ENCODE measurements around the gene PRKCE. TPM values are rescaled to one million over a fixed set of nuclear protein-coding genes. Genes with fewer than 3 reads are reported as not detected.

Gene PRKCE
- polyA plus RNA-seq, 1 of the 3 experiments (the other 2 are of a cell fraction): 16.3 TPM

DNA sequence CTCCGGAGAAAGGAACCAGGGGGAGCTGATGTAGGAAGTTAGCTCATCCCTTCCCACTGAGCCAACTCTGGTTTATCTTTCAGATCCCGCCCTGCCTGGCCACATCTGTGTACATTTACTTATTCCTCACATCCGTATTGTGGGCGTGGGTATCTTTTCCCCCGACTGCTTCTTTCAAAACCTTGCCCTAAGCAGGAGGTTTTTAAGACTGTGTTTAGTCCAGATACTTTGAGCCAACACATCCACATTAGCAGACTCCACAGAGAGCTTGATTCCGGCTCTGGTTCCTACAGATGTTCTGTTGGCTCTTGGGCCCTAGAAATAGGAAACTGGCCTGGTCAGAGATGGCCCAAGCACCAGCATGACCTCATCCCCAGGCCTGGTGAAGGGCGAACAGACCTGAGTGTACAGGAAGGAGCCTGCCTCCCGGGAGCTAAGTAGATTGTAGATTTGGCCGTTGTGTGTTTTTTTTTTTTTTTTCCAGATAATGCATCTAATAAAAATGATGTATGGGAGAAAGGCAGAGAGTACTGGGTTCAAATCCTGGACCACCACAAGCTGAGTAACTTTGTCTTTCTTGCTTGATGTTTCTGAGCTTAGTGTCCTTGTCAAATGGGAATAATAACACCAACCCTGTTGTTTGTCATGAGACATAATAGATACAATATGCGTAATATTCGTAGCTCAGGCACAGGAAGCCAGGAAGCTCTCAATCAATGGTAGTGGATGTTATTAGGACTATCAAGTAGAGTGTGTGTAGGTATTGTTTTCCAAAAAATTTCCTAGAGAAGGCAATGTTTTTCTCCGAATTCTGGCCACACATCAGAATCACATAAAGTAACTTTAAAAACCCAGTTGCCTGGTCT lies 92.3 kb downstream of the PRKCE start (continued):
- TF ChIP-seq, protein P1, sequence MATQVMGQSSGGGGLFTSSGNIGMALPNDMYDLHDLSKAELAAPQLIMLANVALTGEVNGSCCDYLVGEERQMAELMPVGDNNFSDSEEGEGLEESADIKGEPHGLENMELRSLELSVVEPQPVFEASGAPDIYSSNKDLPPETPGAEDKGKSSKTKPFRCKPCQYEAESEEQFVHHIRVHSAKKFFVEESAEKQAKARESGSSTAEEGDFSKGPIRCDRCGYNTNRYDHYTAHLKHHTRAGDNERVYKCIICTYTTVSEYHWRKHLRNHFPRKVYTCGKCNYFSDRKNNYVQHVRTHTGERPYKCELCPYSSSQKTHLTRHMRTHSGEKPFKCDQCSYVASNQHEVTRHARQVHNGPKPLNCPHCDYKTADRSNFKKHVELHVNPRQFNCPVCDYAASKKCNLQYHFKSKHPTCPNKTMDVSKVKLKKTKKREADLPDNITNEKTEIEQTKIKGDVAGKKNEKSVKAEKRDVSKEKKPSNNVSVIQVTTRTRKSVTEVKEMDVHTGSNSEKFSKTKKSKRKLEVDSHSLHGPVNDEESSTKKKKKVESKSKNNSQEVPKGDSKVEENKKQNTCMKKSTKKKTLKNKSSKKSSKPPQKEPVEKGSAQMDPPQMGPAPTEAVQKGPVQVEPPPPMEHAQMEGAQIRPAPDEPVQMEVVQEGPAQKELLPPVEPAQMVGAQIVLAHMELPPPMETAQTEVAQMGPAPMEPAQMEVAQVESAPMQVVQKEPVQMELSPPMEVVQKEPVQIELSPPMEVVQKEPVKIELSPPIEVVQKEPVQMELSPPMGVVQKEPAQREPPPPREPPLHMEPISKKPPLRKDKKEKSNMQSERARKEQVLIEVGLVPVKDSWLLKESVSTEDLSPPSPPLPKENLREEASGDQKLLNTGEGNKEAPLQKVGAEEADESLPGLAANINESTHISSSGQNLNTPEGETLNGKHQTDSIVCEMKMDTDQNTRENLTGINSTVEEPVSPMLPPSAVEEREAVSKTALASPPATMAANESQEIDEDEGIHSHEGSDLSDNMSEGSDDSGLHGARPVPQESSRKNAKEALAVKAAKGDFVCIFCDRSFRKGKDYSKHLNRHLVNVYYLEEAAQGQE (IDR thresholded peaks at IDR 0.05; ENCODE audit: low read depth, low read length): no peak
- no peak for TF ChIP-seq USF2 (IDR thresholded peaks at IDR 0.05; ENCODE audit: borderline replicate concordance, low read depth, low read length)
- no peak for TF ChIP-seq RXRA (IDR thresholded peaks at IDR 0.05; ENCODE audit: borderline replicate concordance, low read depth)
- no peak for TF ChIP-seq TEAD4 (IDR thresholded peaks at IDR 0.05; ENCODE audit: borderline replicate concordance, insufficient read depth)
- TF ChIP-seq JUND (IDR thresholded peaks at IDR 0.05): no peak
- peak; percentile 64; the same call in 1 of the 2 replicates for TF ChIP-seq RCOR1 (IDR thresholded peaks at IDR 0.05; ENCODE audit: low read length)
- TF ChIP-seq, protein P2, sequence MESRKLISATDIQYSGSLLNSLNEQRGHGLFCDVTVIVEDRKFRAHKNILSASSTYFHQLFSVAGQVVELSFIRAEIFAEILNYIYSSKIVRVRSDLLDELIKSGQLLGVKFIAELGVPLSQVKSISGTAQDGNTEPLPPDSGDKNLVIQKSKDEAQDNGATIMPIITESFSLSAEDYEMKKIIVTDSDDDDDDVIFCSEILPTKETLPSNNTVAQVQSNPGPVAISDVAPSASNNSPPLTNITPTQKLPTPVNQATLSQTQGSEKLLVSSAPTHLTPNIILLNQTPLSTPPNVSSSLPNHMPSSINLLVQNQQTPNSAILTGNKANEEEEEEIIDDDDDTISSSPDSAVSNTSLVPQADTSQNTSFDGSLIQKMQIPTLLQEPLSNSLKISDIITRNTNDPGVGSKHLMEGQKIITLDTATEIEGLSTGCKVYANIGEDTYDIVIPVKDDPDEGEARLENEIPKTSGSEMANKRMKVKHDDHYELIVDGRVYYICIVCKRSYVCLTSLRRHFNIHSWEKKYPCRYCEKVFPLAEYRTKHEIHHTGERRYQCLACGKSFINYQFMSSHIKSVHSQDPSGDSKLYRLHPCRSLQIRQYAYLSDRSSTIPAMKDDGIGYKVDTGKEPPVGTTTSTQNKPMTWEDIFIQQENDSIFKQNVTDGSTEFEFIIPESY (IDR thresholded peaks at IDR 0.05; ENCODE audit: borderline replicate concordance, low read depth): no peak
- TF ChIP-seq CHD2 (IDR thresholded peaks at IDR 0.05; ENCODE audit: low read length, partially characterized antibody): peak; percentile 63
- TF ChIP-seq TAF1 (IDR thresholded peaks at IDR 0.05; ENCODE audit: borderline replicate concordance, low read depth, low read length): no peak
- TF ChIP-seq NRF1 (IDR thresholded peaks at IDR 0.05; ENCODE audit: low read depth, low read length): no peak
- TF ChIP-seq, protein P3, sequence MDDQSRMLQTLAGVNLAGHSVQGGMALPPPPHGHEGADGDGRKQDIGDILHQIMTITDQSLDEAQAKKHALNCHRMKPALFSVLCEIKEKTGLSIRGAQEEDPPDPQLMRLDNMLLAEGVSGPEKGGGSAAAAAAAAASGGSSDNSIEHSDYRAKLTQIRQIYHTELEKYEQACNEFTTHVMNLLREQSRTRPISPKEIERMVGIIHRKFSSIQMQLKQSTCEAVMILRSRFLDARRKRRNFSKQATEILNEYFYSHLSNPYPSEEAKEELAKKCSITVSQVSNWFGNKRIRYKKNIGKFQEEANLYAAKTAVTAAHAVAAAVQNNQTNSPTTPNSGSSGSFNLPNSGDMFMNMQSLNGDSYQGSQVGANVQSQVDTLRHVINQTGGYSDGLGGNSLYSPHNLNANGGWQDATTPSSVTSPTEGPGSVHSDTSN (IDR thresholded peaks at IDR 0.05): no peak
- TF ChIP-seq CTCF (IDR thresholded peaks at IDR 0.05): no peak
- TF ChIP-seq EP300 (IDR thresholded peaks at IDR 0.05; ENCODE audit: borderline replicate concordance in 1 of 2, low read depth in 1 of 2, low read length in 1 of 2): peak in 1 of 2 experiments; percentile 84; a peak in 2 of 4 replicates
- no peak for TF ChIP-seq YY1 (IDR thresholded peaks at IDR 0.05; ENCODE audit: low read depth)
- TF ChIP-seq ELF1 (IDR thresholded peaks at IDR 0.05): no peak
- TF ChIP-seq GABPA (IDR thresholded peaks at IDR 0.05; ENCODE audit: low read depth): no peak

Measured in SK-N-SH (cell line).